ENCODE data around the gene DNASE1L3. TPM values are rescaled to one million over a fixed set of nuclear protein-coding genes. Genes with fewer than 3 reads are reported as not detected.
"Not testable (repeated sequence)": the region's sequence is repeated elsewhere in the genome, so short reads cannot be mapped to it uniquely, and the experiment has no call there.

The DNASE1L3 gene
- polyA plus RNA-seq, 2 of the 4 experiments (the other 2 are of a cell fraction) = 0.19 TPM; not detected in 1

DNA sequence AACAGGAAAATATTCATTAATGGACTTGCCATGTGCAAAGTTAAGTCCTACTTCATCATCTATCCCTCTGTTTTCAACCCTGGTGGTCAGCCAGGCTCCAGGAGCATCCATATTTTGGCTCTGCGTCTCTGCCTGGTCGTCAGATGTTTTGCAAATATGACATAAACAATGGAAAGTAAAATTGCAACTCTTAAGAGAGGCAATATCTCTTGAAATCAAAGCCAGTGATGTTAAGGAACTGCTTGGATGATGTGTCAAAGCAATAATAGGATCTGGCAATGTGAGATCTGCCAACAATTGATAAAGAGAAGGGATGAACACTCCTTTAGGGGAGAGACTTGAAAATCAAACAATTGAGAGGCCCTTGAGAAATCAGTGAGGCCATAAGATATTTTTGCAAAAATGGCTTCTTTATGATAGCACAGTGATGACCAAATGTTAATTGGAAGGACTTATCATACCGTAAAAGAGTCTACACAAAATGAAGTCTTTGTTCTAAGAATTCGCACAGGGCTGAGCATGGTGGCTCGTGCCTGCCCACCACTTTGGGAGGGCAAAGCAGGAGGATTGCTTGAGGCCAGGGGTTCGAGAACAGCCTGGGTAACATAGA is 33.3 kb upstream of the DNASE1L3 start:
- no peak for DNase-seq (ENCODE audit: low read depth in 1 of 2, low spot score in 1 of 2)
- WGBS (ENCODE audit: missing lambda C conversion rate) = 86% methylated on average over 6 of the region's 6 CpGs
- ChIA-PET CTCF (no interaction called here), POLR2A (no interaction called here)
- Histone ChIP-seq H3K27ac (no peak overlapping the region), H3K4me3 (no peak overlapping the region), H3K4me1 (peaks cover 7% of the 10 kb centered on the region; the same call in 2 of the 3 replicates), H3K4me2 (no peak overlapping the region), H3K9me3 (no peaks in the 10 kb centered on the region)
- TF ChIP-seq CHD2 (IDR thresholded peaks at IDR 0.05; ENCODE audit: low read length, partially characterized antibody) (no peak), MAFK (IDR thresholded peaks at IDR 0.05; ENCODE audit: partially characterized antibody) (no peak)
- no peak for ATAC-seq
- no peak for FAIRE-seq

GRCh38 chr3:58242860-58243259 is 32.1 kb upstream of the DNASE1L3 start:
- ATAC-seq; H3K4me3 ChIP-seq; DNase-seq (ENCODE audit: low read depth in 1 of 2, low spot score in 1 of 2); H3K27ac ChIP-seq; H3K4me2 ChIP-seq; POLR2A ChIA-PET; H3K9me3 ChIP-seq; FAIRE-seq: not testable (repeated sequence)
- WGBS (ENCODE audit: missing lambda C conversion rate) = 61% methylated on average over 3 of the region's 4 CpGs
- H3K4me1 ChIP-seq = peaks cover 14% of the 10 kb centered on the region
- CTCF ChIA-PET = interaction anchor here (1.7 kb wide), 1 partner anchor 63 kb away, joined by 7 read pairs; the partner anchor contains the start of genes HTD2 and RPP14

GRCh38 chr3:58242340-58242739 is 31.6 kb upstream of the DNASE1L3 start:
- TF ChIP-seq, protein P1, sequence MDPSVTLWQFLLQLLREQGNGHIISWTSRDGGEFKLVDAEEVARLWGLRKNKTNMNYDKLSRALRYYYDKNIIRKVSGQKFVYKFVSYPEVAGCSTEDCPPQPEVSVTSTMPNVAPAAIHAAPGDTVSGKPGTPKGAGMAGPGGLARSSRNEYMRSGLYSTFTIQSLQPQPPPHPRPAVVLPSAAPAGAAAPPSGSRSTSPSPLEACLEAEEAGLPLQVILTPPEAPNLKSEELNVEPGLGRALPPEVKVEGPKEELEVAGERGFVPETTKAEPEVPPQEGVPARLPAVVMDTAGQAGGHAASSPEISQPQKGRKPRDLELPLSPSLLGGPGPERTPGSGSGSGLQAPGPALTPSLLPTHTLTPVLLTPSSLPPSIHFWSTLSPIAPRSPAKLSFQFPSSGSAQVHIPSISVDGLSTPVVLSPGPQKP (IDR thresholded peaks at IDR 0.05; ENCODE audit: low read depth, low read length) = no peak
- TF ChIP-seq ZFP36 (IDR thresholded peaks at IDR 0.05; ENCODE audit: borderline replicate concordance, partially characterized antibody) (no peak), RAD21 (conservative IDR thresholded peaks at IDR 0.05 in 1 of 2, IDR thresholded peaks at IDR 0.05 in 1 of 2) (no peak), HOXA7 (CRISPR knock-in tag; IDR thresholded peaks at IDR 0.05) (no peak), PBX3 (IDR thresholded peaks at IDR 0.05) (no peak), HDAC2 (IDR thresholded peaks at IDR 0.05) (no peak), TP53 (CRISPR knock-in tag; IDR thresholded peaks at IDR 0.05) (no peak), FOSB (CRISPR knock-in tag; IDR thresholded peaks at IDR 0.05) (no peak), RARB (CRISPR knock-in tag; IDR thresholded peaks at IDR 0.05) (no peak)
- TF ChIP-seq, protein P2, sequence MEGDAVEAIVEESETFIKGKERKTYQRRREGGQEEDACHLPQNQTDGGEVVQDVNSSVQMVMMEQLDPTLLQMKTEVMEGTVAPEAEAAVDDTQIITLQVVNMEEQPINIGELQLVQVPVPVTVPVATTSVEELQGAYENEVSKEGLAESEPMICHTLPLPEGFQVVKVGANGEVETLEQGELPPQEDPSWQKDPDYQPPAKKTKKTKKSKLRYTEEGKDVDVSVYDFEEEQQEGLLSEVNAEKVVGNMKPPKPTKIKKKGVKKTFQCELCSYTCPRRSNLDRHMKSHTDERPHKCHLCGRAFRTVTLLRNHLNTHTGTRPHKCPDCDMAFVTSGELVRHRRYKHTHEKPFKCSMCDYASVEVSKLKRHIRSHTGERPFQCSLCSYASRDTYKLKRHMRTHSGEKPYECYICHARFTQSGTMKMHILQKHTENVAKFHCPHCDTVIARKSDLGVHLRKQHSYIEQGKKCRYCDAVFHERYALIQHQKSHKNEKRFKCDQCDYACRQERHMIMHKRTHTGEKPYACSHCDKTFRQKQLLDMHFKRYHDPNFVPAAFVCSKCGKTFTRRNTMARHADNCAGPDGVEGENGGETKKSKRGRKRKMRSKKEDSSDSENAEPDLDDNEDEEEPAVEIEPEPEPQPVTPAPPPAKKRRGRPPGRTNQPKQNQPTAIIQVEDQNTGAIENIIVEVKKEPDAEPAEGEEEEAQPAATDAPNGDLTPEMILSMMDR (IDR thresholded peaks at IDR 0.05) = no peak
- Histone ChIP-seq H3K4me3 (no peak overlapping the region), H3K9me3 (no peaks in the 10 kb centered on the region), H3K27ac (no peak overlapping the region), H3K4me1 (peaks cover 14% of the 10 kb centered on the region), H3K4me2 (no peak overlapping the region)
- DNase-seq (ENCODE audit: low read depth in 1 of 2, low spot score in 1 of 2) (no peak), ATAC-seq (no peak), FAIRE-seq (no peak)
- ChIA-PET CTCF (interaction anchor here (1.7 to 10.2 kb wide), 2 partner anchors 25 to 64 kb away, joined by 7 to 53 read pairs; partner anchors contain the start of genes HTD2 and RPP14), POLR2A (no interaction called here)
- WGBS (ENCODE audit: missing lambda C conversion rate) = 88% methylated on average over 1 of the region's 1 CpG

DNA sequence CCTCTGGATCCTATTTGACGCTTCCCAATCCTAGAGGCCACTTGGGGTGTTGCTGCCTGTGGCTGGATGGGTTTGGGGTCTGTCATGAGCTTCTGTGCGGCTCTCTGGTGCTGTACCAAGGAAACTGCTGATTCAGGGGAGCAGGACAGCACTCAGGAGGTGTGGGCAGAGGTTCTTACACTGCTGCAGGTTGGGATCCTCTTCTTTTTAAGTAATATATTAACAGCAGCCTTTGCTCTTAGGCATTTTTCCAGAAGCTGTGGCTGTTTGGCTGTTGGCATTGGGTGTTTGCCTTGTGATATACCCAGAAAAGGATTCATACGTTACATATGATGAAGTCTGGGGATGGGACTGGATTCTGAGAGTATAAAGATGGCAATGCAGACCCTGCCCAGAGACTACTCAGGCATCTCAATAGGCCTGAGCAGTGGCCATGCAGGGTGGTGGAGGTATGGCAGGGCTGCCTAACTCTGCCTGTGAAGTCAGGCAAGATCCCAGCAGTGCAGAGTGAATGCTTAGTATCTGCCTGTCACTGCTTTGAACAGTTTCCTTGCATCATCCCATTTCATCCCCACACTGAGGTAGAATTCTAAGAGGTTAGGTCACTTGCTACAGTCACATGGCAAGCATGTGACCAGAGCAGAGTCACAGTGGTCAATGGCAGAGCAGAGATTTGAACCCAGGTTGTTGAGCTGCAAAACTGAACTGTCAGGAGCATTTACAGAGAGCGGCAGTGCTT is 30.7 kb upstream of the DNASE1L3 start:
- H3K9me3 ChIP-seq = no peaks in the 10 kb centered on the region
- TF ChIP-seq, protein P3, sequence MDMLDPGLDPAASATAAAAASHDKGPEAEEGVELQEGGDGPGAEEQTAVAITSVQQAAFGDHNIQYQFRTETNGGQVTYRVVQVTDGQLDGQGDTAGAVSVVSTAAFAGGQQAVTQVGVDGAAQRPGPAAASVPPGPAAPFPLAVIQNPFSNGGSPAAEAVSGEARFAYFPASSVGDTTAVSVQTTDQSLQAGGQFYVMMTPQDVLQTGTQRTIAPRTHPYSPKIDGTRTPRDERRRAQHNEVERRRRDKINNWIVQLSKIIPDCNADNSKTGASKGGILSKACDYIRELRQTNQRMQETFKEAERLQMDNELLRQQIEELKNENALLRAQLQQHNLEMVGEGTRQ (IDR thresholded peaks at IDR 0.05) = peak; percentile 26; the same call in 1 of the 2 replicates
- no peak for TF ChIP-seq HES2 (IDR thresholded peaks at IDR 0.05)
- peaks cover 17% of the 10 kb centered on the region for H3K4me1 ChIP-seq
- ChIA-PET POLR2A (no interaction called here), CTCF (interaction anchor here (1.7 to 10.2 kb wide), 2 partner anchors 24 to 65 kb away, joined by 7 to 53 read pairs; partner anchors contain the start of genes HTD2 and RPP14)
- WGBS (ENCODE audit: missing lambda C conversion rate) = 98% methylated on average over 4 of the region's 4 CpGs
- ATAC-seq (no peak), DNase-seq (ENCODE audit: low read depth in 1 of 2, low spot score in 1 of 2) (no peak), FAIRE-seq (no peak)
- H3K4me3 ChIP-seq = no peak overlapping the region
- H3K4me2 ChIP-seq = no peak overlapping the region
- 0 out of 6 replicates have a peak overlapping the region, but pooled peaks of 1 of the 2 experiments have one; percentile 16 for H3K27ac ChIP-seq

Measured in A549 (cell line).